GM18909 (cell line): ENCODE results near the gene MBD2.

ENCODE experiments used
- ATAC-seq: cut with Tn5 transposase; IDR thresholded peaks from one replicate; pipeline ENCODE4 v1.9.1; 2021; ENCODE audit warnings: mild to moderate bottlenecking; ENCODE audit not compliant: unreplicated experiment, poor library complexity

MBD2 gene

DNA sequence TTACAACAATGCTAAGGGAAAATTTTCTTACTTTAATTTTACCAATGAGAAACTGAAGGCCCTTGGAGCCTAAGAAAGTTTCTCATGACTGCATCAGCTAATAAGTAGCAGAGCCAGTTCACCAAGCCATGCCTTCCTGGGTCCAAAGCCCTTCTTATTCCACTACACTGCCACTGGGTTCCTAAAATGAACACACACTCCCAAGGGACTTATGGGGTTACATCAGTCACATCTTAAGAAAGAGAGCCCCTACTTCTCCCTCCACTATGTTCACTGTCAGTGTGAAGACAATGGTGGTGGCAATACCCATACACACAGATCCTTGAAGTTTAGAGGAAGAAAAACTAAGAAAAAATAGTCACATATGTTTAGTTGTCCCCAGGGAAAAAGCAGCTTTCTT lies 20.6 kb downstream of the MBD2 start:
- ATAC-seq = peak; percentile 77

- no peak for ATAC-seq
Observed at GRCh38 chr18:54202851-54203250, 21.6 kb downstream of the MBD2 start.

GRCh38 chr18:54197747-54198411 lies 26.6 kb downstream of the MBD2 start:
- ATAC-seq = no peak

GRCh38 chr18:54193786-54194185 lies 30.7 kb downstream of the MBD2 start:
- ATAC-seq = no peak

- no peak for ATAC-seq
Observed at GRCh38 chr18:54192900-54193299, 31.6 kb downstream of the MBD2 start.

DNA sequence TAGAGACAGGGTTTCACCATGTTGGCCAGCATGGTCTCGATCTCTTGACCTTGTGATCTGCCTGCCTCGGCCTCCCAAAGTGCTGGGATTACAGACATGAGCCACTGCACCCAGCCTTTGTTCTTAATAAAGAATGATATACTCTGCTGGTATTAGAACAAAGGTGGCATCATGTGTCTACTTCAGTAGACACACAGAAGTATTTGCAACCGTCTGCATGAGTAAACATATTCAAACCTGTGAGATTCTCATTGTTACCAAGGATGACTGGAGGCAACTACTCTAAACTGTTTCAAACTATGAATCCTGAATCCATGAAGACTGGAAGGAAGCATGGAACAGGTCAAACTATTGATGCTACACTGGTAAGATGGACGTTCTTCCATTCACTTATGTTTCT lies 32.1 kb downstream of the MBD2 start:
- ATAC-seq = no peak

DNA sequence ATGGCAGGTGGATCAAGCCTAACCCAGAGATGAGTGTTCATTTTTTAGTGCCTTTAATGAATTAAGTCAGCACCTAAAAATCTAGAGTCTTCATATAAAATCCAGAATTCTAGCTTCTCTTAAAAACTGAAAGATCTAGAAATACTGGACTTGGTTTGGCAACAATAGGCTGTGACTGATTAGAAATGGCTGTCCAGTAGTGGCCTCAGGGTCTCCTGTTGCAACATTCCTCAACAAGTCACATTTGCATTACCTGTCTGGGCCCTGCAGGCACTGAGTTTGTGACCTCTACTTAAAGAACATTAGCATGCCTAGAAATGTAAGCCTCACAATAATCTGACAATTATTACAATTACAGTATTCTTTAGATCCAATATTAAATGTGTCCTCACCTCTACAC lies 33.1 kb downstream of the MBD2 start:
- ATAC-seq = no peak

- ATAC-seq = no peak
Observed at GRCh38 chr18:54187372-54187771, 37.1 kb downstream of the MBD2 start.

DNA sequence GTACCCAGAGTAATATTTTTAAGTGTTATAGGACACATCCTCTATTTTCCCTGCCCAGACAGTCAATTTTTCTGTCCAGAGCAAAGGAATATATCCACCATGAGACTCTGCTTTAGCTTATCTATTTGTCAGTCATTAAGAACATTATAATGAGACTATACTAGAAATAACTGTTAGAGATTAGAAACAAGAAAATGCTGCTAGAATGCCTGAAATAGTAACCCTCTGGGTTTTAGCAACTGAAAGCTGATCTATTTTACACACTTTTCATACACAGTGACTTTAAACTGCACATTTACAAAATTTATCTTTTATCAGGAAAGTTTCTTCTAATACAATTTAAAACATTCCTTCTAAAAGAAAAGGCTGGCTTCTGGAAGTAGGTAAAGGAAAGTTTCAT lies 39.6 kb downstream of the MBD2 start:
- ATAC-seq = no peak

GRCh38 chr18:54183390-54183789 lies 41.1 kb downstream of the MBD2 start:
- no peak for ATAC-seq

- peak; percentile 70 for ATAC-seq
Observed at GRCh38 chr18:54181856-54182602, 42.4 kb downstream of the MBD2 start.

DNA sequence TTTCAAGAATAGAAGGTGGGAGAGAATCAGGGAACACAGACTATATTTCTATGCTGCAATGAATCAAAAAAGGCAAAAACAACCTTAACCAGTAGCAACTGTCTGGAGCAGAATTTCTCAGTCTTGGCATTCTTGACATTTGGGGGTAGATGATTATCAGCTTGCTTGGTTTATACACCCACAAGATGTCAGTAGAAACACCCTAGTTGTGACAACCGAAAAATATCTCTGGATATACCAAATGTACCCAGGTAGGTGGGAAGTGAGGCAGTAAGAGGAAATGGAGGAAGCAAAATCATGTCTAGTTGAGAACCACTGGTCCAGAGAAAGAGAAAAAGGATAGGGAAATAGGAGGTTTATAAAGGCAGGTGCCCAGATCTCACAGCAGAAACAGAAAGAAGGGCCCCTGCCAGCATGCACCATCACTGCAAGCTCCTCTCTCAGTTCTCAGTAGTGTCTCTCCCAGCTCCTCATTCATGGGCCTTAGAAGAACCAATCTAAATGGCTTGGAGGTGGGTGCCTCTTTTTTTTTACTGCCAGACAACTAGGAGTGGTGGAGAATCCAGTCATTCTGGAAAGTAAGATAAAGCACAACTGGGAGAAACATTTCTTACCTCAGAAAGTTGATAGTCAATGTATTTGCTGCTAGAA lies 50.4 kb downstream of the MBD2 start:
- ATAC-seq = peak; percentile 82

DNA sequence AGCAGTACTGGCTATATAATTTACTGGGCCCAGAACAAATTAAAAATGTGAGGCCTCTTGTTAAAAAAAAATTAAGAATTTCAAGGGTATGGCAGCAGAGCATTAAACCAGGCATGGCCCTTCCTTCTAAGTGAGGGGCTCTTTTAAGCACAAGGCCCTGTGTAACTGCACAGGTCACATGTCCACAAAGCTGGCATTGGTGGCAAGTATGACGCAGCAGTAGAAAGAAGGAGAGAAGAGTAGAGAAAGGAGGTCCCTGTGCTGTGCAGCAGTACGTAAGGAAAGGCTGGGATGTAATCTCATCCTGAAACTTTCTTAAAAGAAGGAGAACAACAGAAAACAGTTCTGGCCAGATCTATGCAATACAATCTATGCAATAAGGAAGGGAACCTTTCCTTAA lies 51.2 kb downstream of the MBD2 start:
- no peak for ATAC-seq

DNA sequence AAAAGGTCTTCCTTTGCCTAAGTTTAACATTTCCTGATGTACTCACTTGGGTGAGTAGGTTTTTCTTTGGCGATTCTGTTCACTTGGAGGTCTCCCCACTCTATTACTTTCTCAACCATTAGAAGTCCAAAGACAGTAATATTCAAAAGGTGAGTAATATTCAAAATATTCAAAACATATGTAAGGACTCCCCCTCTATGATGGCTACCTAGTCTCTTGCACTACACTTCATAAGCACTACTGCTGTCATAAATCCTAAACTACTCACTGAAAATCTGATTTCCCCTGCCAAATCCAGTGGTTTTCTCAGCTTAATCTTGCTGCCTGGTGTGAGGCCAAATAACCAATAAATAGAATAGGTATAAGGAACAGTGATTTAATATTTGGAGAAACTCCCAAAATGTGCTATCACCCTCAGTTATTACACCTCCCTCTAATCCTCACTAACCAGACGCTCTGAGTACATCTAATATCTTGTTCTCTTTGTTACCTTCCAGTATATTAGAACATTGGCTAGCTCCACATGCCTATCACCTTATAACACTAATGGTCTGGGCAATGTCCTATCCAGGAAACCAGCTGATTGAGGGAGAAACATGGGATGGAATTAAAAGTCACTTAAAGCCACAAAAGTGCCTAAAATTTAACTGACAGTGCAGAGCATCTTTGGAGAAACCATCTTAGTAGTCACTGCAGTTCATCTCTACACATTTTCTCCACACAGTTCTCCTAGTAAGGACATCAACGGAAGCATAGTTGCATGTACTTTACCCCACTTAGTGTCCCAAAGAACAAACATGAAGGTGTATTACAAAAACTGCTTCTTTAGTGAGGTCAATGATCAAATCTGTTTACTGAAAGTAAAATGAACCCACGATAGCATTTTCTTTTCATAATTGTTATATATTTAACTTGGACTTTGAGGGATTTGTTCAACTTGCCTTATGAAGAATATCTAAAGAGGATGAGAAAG lies 54.8 kb downstream of the MBD2 start:
- ATAC-seq = no peak

- no peak for ATAC-seq
Observed at GRCh38 chr18:54165450-54165849, 59.0 kb downstream of the MBD2 start.

GRCh38 chr18:54163453-54163852 lies 61.0 kb downstream of the MBD2 start:
- no peak for ATAC-seq

DNA sequence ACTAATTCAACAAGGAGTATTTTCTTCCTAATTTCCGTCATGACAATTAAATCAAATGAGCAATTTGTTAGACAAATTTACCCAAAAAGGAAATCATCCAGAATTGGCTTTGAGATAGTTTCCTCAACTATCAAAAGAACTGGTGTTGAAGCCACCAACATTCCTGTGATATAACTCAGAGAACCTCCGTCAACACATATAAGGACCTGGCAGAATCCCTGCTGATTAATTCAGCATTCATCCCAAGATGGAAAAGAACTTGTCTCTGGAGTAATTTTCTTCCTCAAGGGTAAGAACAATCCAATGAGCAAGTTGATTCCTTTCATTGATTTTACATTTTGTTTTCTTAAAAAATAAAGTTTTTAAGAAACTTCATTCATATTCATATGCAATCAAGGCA lies 62.0 kb downstream of the MBD2 start:
- ATAC-seq = no peak

DNA sequence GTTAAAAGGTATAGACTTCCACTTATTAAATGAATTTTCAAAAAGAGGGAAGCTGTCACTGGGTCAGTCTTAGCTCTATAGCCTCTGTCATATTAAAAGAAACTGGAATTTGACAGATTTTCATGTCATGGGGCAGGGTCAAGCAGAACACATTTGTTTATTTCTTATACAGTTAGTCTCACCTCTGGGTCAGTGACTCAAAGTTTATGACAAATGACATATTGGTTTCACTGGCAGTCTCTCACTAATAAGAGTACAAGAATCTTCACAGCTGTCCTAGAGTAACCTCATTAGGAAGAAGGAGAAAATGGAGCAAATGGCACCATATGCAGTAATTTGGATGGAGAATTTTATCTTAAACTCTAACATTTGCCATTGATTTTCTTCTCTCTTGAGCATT lies 63.2 kb downstream of the MBD2 start:
- ATAC-seq = no peak

DNA sequence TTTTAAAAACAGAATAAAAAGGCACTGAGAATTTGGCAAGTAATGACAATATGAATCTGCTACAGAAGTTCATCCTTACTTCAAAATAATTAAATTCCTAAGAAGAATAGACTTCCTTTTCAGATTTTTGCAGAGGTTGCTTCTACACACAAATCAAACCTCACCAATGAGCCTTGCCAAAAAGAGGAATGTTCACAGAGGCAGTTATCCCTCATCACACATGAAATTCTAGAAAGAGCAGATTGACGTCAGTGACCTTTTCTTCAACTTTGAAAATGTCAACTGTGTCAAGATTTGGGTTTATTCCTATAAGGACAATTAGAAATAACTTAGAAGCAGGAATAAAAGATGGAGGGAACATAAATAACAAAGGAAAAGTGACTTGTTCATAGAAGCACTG lies 64.6 kb downstream of the MBD2 start:
- ATAC-seq = no peak

GRCh38 chr18:54157646-54158385 lies 66.7 kb downstream of the MBD2 start:
- ATAC-seq = no peak
